HG03064 (cell line): ENCODE measurements around the gene PADI4.
A peak's percentile ranks its signal among the peaks of the same experiment; 100 is the strongest.
"Not testable (repeated sequence)": the region's sequence is repeated elsewhere in the genome, so short reads cannot be mapped to it uniquely, and the experiment has no call there.

Experiments used
- ATAC-seq: cut with Tn5 transposase; IDR thresholded peaks from one replicate; pipeline ENCODE4 v1.9.1; 2021; ENCODE audit warnings: low read depth; ENCODE audit not compliant: unreplicated experiment

Gene PADI4

GRCh38 chr1:17345506-17345905, 37.5 kb downstream of the PADI4 start:
- not testable (repeated sequence) for ATAC-seq

- ATAC-seq = no peak
Observed at GRCh38 chr1:17346046-17346789, 38.2 kb downstream of the PADI4 start.

GRCh38 chr1:17347769-17348592, 40.0 kb downstream of the PADI4 start:
- ATAC-seq = no peak

GRCh38 chr1:17348593-17349234, 40.7 kb downstream of the PADI4 start:
- peak; percentile 71 for ATAC-seq

- no peak for ATAC-seq
Observed at GRCh38 chr1:17350083-17350482, 42.1 kb downstream of the PADI4 start.

GRCh38 chr1:17350928-17351446, 43.0 kb downstream of the PADI4 start:
- ATAC-seq = no peak

GRCh38 chr1:17351598-17352324, 43.8 kb downstream of the PADI4 start:
- ATAC-seq = no peak

- no peak for ATAC-seq
Observed at GRCh38 chr1:17352419-17352909, 44.5 kb downstream of the PADI4 start.

- ATAC-seq = no peak
Observed at GRCh38 chr1:17355898-17356297, 47.9 kb downstream of the PADI4 start.

GRCh38 chr1:17356387-17357026, 48.5 kb downstream of the PADI4 start:
- no peak for ATAC-seq

- ATAC-seq = no peak
Observed at GRCh38 chr1:17358557-17358956, 50.6 kb downstream of the PADI4 start.

GRCh38 chr1:17359031-17359430, 51.0 kb downstream of the PADI4 start:
- ATAC-seq = no peak

- no peak for ATAC-seq
Observed at GRCh38 chr1:17359808-17360207, 51.8 kb downstream of the PADI4 start.

- ATAC-seq = no peak
Observed at GRCh38 chr1:17360272-17360956, 52.4 kb downstream of the PADI4 start.

GRCh38 chr1:17361687-17362086, 53.7 kb downstream of the PADI4 start:
- no peak for ATAC-seq

GRCh38 chr1:17363351-17363750, 55.4 kb downstream of the PADI4 start:
- ATAC-seq = no peak

GRCh38 chr1:17363771-17364170, 55.8 kb downstream of the PADI4 start:
- ATAC-seq = no peak

- no peak for ATAC-seq
Observed at GRCh38 chr1:17365293-17365692, 57.3 kb downstream of the PADI4 start.

- ATAC-seq = no peak
Observed at GRCh38 chr1:17369466-17369865, 61.5 kb downstream of the PADI4 start.
